Nephron (organoid): Measurements from ENCODE around the gene ATP13A4.

ENCODE experiments used
- H3K27ac Mint-ChIP-seq, 3 experiments: 2 replicates each; pipeline ENCODE4 v1.8.0; 2020; ENCODE audit warnings: mixed read lengths in 3 of 3, mild to moderate bottlenecking in 2 of 3, moderate library complexity in 1 of 3
- H3K27me3 Mint-ChIP-seq: 2 replicates; pipeline ENCODE4 v1.8.0; 2021; ENCODE audit warnings: low read depth, mild to moderate bottlenecking, moderate library complexity, mixed read lengths
- H3K36me3 Mint-ChIP-seq: 2 replicates; pipeline ENCODE4 v1.8.0; 2020; ENCODE audit warnings: low read depth, mixed read lengths
- H3K4me1 Mint-ChIP-seq: 2 replicates; pipeline ENCODE4 v1.8.0; 2020; ENCODE audit warnings: mixed read lengths
- H3K4me3 Mint-ChIP-seq, 3 experiments: 2 replicates each; pipeline ENCODE4 v1.8.0; 2020; ENCODE audit warnings: mild to moderate bottlenecking in 3 of 3, mixed read lengths in 3 of 3, moderate library complexity in 2 of 3
- H3K9me3 Mint-ChIP-seq: 2 replicates; pipeline ENCODE4 v1.8.0; 2020; ENCODE audit warnings: mixed read lengths
- TF ChIP-seq, protein P1 (sequence below), 3 experiments: fragments of 200-600 bp; sonication (generic); IDR thresholded peaks; one replicate each; pipeline ENCODE4 v1.5.0; 2021; ENCODE audit warnings: antibody characterized with exemption in 3 of 3; ENCODE audit not compliant: unreplicated experiment in 3 of 3

The ATP13A4 gene

GRCh38 chr3:193593668-193594030, 39.0 kb upstream of the ATP13A4 start:
- peaks cover 17% of the 10 kb centered on the region for H3K4me1 Mint-ChIP-seq
- H3K9me3 Mint-ChIP-seq: no peaks in the 10 kb centered on the region
- TF ChIP-seq, protein P1, sequence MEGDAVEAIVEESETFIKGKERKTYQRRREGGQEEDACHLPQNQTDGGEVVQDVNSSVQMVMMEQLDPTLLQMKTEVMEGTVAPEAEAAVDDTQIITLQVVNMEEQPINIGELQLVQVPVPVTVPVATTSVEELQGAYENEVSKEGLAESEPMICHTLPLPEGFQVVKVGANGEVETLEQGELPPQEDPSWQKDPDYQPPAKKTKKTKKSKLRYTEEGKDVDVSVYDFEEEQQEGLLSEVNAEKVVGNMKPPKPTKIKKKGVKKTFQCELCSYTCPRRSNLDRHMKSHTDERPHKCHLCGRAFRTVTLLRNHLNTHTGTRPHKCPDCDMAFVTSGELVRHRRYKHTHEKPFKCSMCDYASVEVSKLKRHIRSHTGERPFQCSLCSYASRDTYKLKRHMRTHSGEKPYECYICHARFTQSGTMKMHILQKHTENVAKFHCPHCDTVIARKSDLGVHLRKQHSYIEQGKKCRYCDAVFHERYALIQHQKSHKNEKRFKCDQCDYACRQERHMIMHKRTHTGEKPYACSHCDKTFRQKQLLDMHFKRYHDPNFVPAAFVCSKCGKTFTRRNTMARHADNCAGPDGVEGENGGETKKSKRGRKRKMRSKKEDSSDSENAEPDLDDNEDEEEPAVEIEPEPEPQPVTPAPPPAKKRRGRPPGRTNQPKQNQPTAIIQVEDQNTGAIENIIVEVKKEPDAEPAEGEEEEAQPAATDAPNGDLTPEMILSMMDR (IDR thresholded peaks at IDR 0.05; ENCODE audit: unreplicated experiment in 3 of 3): no peak
- H3K27ac Mint-ChIP-seq: peak overlapping the region; percentile 48 to 95 (median 95)
- peaks cover 18% of the 10 kb centered on the region for H3K36me3 Mint-ChIP-seq
- H3K4me3 Mint-ChIP-seq: peak overlapping the region; percentile 95 to 97 (median 96)
- no peaks in the 10 kb centered on the region for H3K27me3 Mint-ChIP-seq

DNA sequence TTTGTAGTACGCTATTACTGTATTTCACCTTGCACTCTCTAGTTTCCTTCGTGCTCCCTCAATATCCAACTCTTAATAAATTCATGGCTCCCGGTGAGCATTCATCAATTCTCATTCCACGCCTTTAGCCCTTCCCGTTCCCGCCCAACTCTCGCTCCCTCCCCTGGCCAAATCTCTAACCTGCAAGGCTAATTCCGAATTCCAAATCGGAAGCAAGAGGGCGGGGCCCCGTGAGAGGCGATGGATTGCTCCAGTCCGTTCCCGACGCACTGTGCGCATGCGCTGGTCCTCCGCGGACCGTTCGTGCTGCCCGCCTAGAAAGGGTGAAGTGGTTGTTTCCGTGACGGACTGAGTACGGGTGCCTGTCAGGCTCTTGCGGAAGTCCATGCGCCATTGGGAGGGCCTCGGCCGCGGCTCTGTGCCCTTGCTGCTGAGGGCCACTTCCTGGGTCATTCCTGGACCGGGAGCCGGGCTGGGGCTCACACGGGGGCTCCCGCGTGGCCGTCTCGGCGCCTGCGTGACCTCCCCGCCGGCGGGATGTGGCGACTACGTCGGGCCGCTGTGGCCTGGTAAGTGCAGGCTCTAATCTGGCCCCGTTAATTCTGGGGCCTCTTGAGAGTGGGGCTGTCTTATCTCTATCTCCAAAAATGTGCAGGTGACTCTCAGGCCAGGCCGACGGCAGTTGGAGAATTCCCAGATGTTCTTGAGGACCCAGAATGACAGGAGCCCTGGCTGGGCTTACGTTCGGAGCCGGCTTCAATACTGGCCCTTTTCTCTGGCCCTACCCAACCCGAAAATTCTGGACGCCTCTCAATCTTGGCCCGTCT, 38.4 kb upstream of the ATP13A4 start, which contains the start of gene OPA1:
TSS of gene OPA1 (plus strand) at position 368 of the 827 bp plus-strand sequence. CDS start at position 538, 170 bp downstream.
- peak within 1 kb of the TSS; percentile 95 to 97 (median 96) for H3K4me3 Mint-ChIP-seq
- TF ChIP-seq, protein P1 (IDR thresholded peaks at IDR 0.05; ENCODE audit: unreplicated experiment in 3 of 3): peak in 1 of 3 experiments; percentile 38
- peak within 1 kb of the TSS; percentile 67 to 95 (median 95) for H3K27ac Mint-ChIP-seq
- H3K4me1 Mint-ChIP-seq: peaks cover 17% of the 10 kb centered on the region
- no peaks in the 10 kb centered on the region for H3K9me3 Mint-ChIP-seq
- peaks cover 12% of the 10 kb centered on the region for H3K36me3 Mint-ChIP-seq
- no peaks in the 10 kb centered on the region for H3K27me3 Mint-ChIP-seq

GRCh38 chr3:193590088-193590856, 35.6 kb upstream of the ATP13A4 start:
- H3K4me3 Mint-ChIP-seq: peak overlapping the region in 1 of 3 experiments; percentile 22
- no peaks in the 10 kb centered on the region for H3K36me3 Mint-ChIP-seq
- H3K4me1 Mint-ChIP-seq: peaks cover 11% of the 10 kb centered on the region
- TF ChIP-seq, protein P1 (IDR thresholded peaks at IDR 0.05; ENCODE audit: unreplicated experiment in 3 of 3): no peak
- no peak overlapping the region for H3K27ac Mint-ChIP-seq
- no peaks in the 10 kb centered on the region for H3K27me3 Mint-ChIP-seq
- H3K9me3 Mint-ChIP-seq: no peaks in the 10 kb centered on the region

GRCh38 chr3:193589616-193590015, 34.9 kb upstream of the ATP13A4 start:
- Mint-ChIP-seq H3K9me3 (no peaks in the 10 kb centered on the region), H3K27me3 (no peaks in the 10 kb centered on the region), H3K4me1 (peaks cover 7% of the 10 kb centered on the region), H3K36me3 (no peaks in the 10 kb centered on the region), H3K4me3 (no peak overlapping the region), H3K27ac (no peak overlapping the region)
- TF ChIP-seq, protein P1 (IDR thresholded peaks at IDR 0.05; ENCODE audit: unreplicated experiment in 3 of 3): no peak

- Mint-ChIP-seq H3K4me3 (no peak overlapping the region), H3K9me3 (no peaks in the 10 kb centered on the region), H3K36me3 (no peaks in the 10 kb centered on the region), H3K4me1 (peaks cover 5% of the 10 kb centered on the region), H3K27ac (no peak overlapping the region), H3K27me3 (no peaks in the 10 kb centered on the region)
- TF ChIP-seq, protein P1 (IDR thresholded peaks at IDR 0.05; ENCODE audit: unreplicated experiment in 3 of 3): no peak
Measured at GRCh38 chr3:193589129-193589528, 34.4 kb upstream of the ATP13A4 start.
